PC-9 (cell line): ENCODE results near the gene NFASC. TPM values are rescaled to one million over a fixed set of nuclear protein-coding genes. Genes with fewer than 3 reads are reported as not detected.

Experiments used
- BruUV-seq: library from RNA; stranded (reverse); fragments of 400-500 nt; replicated peaks from 2 replicates; lab custom pipeline; 2021; lab: Mats Ljungman, UMichigan
- CTCF ChIA-PET: fragments of 300-600 bp; sonication (Branson Sonifier 250); formaldehyde crosslinking; loops from one replicate; lab custom pipeline; 2022; ENCODE audit warnings: antibody characterized with exemption; lab: Charles Lee
- POLR2A ChIA-PET: fragments of 300-600 bp; sonication (Branson Sonifier 250); formaldehyde crosslinking; loops from one replicate; lab custom pipeline; 2022; ENCODE audit warnings: antibody characterized with exemption; ENCODE audit not compliant: unreplicated experiment; lab: Charles Lee
- DNase-seq, 2 experiments: peaks; one replicate each; pipeline versions ENCODE4 v3.0.0 to v3.0.0-alpha.2; 2015 to 2022; ENCODE audit warnings: mixed read lengths in 1 of 2
- H2AFZ ChIP-seq: fragments of 200-600 bp; sonication (generic); 2 replicates; pipeline ENCODE4 v1.8.1; 2017; ENCODE audit warnings: antibody characterized with exemption
- H3F3A ChIP-seq: fragments of 200-600 bp; sonication (generic); 2 replicates; pipeline ENCODE4 v1.8.1; 2017; ENCODE audit warnings: antibody characterized with exemption, mild to moderate bottlenecking, low read depth; ENCODE audit not compliant: insufficient read depth
- H3K27ac ChIP-seq: fragments of 200-600 bp; sonication (generic); 2 replicates; pipeline ENCODE4 v1.6.1; 2016; ENCODE audit warnings: mixed run types
- H3K27me3 ChIP-seq: fragments of 200-600 bp; sonication (generic); 2 replicates; pipeline ENCODE4 v1.6.1; 2016; ENCODE audit warnings: low read depth, mixed run types; ENCODE audit not compliant: insufficient read depth
- H3K36me3 ChIP-seq: fragments of 200-600 bp; sonication (generic); 2 replicates; pipeline ENCODE4 v1.6.1; 2016; ENCODE audit warnings: low read depth, mixed run types
- H3K4me1 ChIP-seq: fragments of 200-600 bp; sonication (generic); replicated peaks from 2 replicates; pipeline ENCODE4 v1.6.1; 2016; ENCODE audit warnings: mixed run types; ENCODE audit not compliant: insufficient read depth
- H3K4me2 ChIP-seq: fragments of 200-600 bp; sonication (generic); 2 replicates; pipeline ENCODE4 v1.6.1; 2017; ENCODE audit warnings: mixed run types
- H3K4me3 ChIP-seq: fragments of 200-600 bp; sonication (generic); 2 replicates; pipeline ENCODE4 v1.6.1; 2016; ENCODE audit warnings: mixed run types
- H3K79me2 ChIP-seq: fragments of 200-600 bp; sonication (generic); 2 replicates; pipeline ENCODE4 v1.6.1; 2017; ENCODE audit warnings: low read depth, mixed run types
- H3K9me2 ChIP-seq: fragments of 200-600 bp; sonication (generic); 2 replicates; pipeline ENCODE4 v1.8.1; 2017; ENCODE audit warnings: mild to moderate bottlenecking; ENCODE audit not compliant: insufficient read depth
- H3K9me3 ChIP-seq: fragments of 200-600 bp; sonication (generic); 2 replicates; pipeline ENCODE4 v1.8.1; 2016; ENCODE audit warnings: low read depth; ENCODE audit not compliant: insufficient read depth
- H4K20me1 ChIP-seq: fragments of 200-600 bp; sonication (generic); 2 replicates; pipeline ENCODE4 v1.8.1; 2017; ENCODE audit not compliant: insufficient read depth
- EZH2 ChIP-seq: fragments of 200-600 bp; sonication (generic); IDR thresholded peaks from 2 replicates; pipeline ENCODE4 v1.8.0; 2017; ENCODE audit warnings: antibody characterized with exemption, low read depth
- intact Hi-C: fragments of 100-400 bp; cut with micrococcal nuclease; formaldehyde crosslinking; loops from one replicate; pipeline ENCODE4 v1.10.0; 2022; ENCODE audit not compliant: unreplicated experiment
- total RNA-seq: library from RNA; stranded (reverse); gene quantifications from 2 replicates; pipeline ENCODE4 v1.2.3, GENCODE V29; 2021
- TF ChIP-seq, protein P1 (sequence below): fragments of 200-600 bp; sonication (generic); conservative IDR thresholded peaks from 2 replicates; pipeline ENCODE4 v1.6.1; 2017; ENCODE audit warnings: mixed run types, antibody characterized with exemption, mild to moderate bottlenecking, moderate library complexity

Gene NFASC
- total RNA-seq, 1 experiment from 2014 or later: not detected

DNA sequence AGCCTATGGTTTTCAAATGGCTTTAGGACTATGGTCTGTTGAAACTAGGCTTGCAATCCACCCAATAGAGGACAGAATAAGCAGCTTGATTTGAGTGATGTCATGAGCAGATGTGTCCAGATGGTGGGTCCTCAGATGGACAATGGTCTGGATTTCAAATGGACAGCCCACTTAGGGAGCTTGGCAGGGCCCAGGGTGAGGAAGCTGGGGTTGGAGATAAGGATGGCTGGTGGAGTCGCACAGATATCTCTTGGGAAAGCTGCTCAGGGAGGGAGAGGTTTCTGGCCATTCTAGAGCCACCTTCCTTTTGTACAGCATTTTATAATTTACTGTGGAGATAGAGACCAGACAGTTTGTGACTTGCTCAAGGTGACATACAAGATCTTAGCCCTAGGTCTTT, 55.0 kb downstream of the NFASC start:
- Histone ChIP-seq H3K4me3 (no peak overlapping the region), H3K27ac (no peak overlapping the region), H3F3A (peaks cover 7% of the 10 kb centered on the region; the same call in 1 of the 2 replicates), H3K79me2 (no peaks in the 10 kb centered on the region), H3K9me3 (no peaks in the 10 kb centered on the region), H3K9me2 (no peaks in the 10 kb centered on the region), H3K27me3 (peaks cover 89% of the 10 kb centered on the region), H3K4me1 (no peaks in the 10 kb centered on the region; the same call in 1 of the 2 replicates), H3K36me3 (no peaks in the 10 kb centered on the region), H4K20me1 (no peaks in the 10 kb centered on the region), H2AFZ (no peak overlapping the region), H3K4me2 (no peak overlapping the region)
- ChIA-PET POLR2A (no interaction called here), CTCF (no interaction called here)
- intact Hi-C loops: no loop called here
- BruUV-seq: no TSS peak
- TF ChIP-seq EZH2: no peak
- TF ChIP-seq, protein P1, sequence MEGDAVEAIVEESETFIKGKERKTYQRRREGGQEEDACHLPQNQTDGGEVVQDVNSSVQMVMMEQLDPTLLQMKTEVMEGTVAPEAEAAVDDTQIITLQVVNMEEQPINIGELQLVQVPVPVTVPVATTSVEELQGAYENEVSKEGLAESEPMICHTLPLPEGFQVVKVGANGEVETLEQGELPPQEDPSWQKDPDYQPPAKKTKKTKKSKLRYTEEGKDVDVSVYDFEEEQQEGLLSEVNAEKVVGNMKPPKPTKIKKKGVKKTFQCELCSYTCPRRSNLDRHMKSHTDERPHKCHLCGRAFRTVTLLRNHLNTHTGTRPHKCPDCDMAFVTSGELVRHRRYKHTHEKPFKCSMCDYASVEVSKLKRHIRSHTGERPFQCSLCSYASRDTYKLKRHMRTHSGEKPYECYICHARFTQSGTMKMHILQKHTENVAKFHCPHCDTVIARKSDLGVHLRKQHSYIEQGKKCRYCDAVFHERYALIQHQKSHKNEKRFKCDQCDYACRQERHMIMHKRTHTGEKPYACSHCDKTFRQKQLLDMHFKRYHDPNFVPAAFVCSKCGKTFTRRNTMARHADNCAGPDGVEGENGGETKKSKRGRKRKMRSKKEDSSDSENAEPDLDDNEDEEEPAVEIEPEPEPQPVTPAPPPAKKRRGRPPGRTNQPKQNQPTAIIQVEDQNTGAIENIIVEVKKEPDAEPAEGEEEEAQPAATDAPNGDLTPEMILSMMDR: no peak
- DNase-seq: no peak

DNA sequence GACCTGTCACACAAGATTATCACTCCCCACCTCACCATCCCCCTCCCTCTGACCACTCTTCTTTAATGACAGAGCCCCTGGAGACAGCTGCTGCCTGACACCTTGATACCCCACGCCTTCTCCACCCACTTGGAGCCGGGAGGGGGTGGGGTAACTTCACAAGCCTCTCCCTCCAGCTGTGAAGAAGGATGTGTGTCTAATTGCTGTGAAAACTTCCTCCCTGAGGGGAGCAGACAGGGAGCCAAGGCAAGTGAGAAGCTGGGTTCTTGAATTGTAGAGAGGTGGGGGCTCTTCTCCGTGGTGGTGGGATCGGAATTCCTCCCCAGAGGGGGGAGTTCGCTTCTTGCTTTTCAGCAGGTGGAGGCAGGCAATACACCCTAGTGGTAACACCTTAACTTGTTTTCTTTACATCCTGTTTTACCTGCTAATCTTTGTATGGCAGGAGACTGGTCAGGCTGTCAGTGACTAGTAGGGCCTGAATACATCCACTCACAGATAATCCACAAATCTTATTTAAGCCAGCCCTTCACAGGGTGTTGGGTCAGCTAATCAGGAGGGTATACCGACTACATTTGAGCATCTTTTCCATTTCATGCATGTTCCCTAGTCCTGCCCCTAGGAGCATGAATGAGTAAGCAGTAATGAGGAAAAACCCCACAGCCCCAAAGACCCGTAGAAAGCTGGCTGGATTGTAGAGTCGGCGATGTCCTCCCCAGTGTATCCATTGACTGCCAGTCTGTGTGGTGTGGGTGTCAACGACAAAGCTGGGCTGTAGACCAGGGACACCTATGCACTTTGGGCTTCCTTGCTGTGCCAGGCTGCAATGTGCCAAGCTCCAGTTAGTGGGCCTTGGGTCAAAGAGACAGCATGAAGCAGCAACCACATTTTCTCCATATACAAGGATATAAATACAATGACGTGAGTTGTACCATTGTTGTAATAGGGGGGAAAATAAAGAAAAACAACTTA, 57.3 kb downstream of the NFASC start:
- ChIA-PET POLR2A (no interaction called here), CTCF (no interaction called here)
- H2AFZ ChIP-seq: no peak overlapping the region
- no peaks in the 10 kb centered on the region for H3K9me2 ChIP-seq
- TF ChIP-seq, protein P1: no peak
- TF ChIP-seq EZH2: no peak
- H4K20me1 ChIP-seq: no peaks in the 10 kb centered on the region
- H3K4me1 ChIP-seq: no peaks in the 10 kb centered on the region; the same call in 1 of the 2 replicates
- no peak for DNase-seq
- H3K27me3 ChIP-seq: peaks cover 85% of the 10 kb centered on the region
- H3K4me2 ChIP-seq: no peak overlapping the region
- H3K79me2 ChIP-seq: no peaks in the 10 kb centered on the region
- H3K4me3 ChIP-seq: no peak overlapping the region
- intact Hi-C loops: no loop called here
- H3K36me3 ChIP-seq: no peaks in the 10 kb centered on the region
- no peak overlapping the region for H3K27ac ChIP-seq
- peaks cover 7% of the 10 kb centered on the region; the same call in 1 of the 2 replicates for H3F3A ChIP-seq
- no TSS peak for BruUV-seq
- H3K9me3 ChIP-seq: no peaks in the 10 kb centered on the region

- no peaks in the 10 kb centered on the region for H3K9me2 ChIP-seq
- DNase-seq: no peak
- H3K79me2 ChIP-seq: no peaks in the 10 kb centered on the region
- CTCF ChIA-PET: no interaction called here
- H3K4me3 ChIP-seq: no peak overlapping the region
- H2AFZ ChIP-seq: no peak overlapping the region
- POLR2A ChIA-PET: no interaction called here
- no peaks in the 10 kb centered on the region for H3K36me3 ChIP-seq
- H3K27me3 ChIP-seq: peaks cover 85% of the 10 kb centered on the region
- no peaks in the 10 kb centered on the region; the same call in 1 of the 2 replicates for H3K4me1 ChIP-seq
- no peak overlapping the region for H3K4me2 ChIP-seq
- H3F3A ChIP-seq: peaks cover 7% of the 10 kb centered on the region; the same call in 1 of the 2 replicates
- intact Hi-C loops: no loop called here
- H3K27ac ChIP-seq: no peak overlapping the region
- no TSS peak for BruUV-seq
- TF ChIP-seq, protein P1: no peak
- no peak for TF ChIP-seq EZH2
- no peaks in the 10 kb centered on the region for H3K9me3 ChIP-seq
- H4K20me1 ChIP-seq: no peaks in the 10 kb centered on the region
Measured at GRCh38 chr1:204928671-204929486, 58.2 kb downstream of the NFASC start.
